Panc1 (cell line): Measurements from ENCODE around the gene ENTPD1. TPM values are rescaled to one million over a fixed set of nuclear protein-coding genes. Genes with fewer than 3 reads are reported as not detected.
"Not testable (repeated sequence)": the region's sequence is repeated elsewhere in the genome, so short reads cannot be mapped to it uniquely, and the experiment has no call there.

Experiments
- ATAC-seq: fragments of 200-7000 bp; cut with Tn5 transposase; 2 replicates; pipeline ENCODE4 v1.9.1; 2020; ENCODE audit warnings: mild to moderate bottlenecking, moderate library complexity
- BruUV-seq: library from RNA; stranded (reverse); fragments of 400-500 nt; replicated peaks from 2 replicates; lab custom pipeline; 2021; lab: Mats Ljungman, UMichigan
- CTCF ChIA-PET: fragments of 300-600 bp; sonication (Branson Sonifier 250); formaldehyde crosslinking; loops from one replicate; lab custom pipeline; 2022; ENCODE audit warnings: antibody characterized with exemption; lab: Charles Lee
- POLR2A ChIA-PET: fragments of 300-600 bp; sonication (Branson Sonifier 250); formaldehyde crosslinking; loops from one replicate; lab custom pipeline; 2022; ENCODE audit warnings: antibody characterized with exemption; lab: Charles Lee
- DNase-seq: peaks from one replicate; pipeline ENCODE4 v3.0.0-alpha.2; 2010; ENCODE audit warnings: low read depth, low spot score
- H3K27ac ChIP-seq: 2 replicates; pipeline ENCODE4 v1.5.1; 2011; ENCODE audit warnings: mild to moderate bottlenecking, low read length, inconsistent platforms
- H3K27me3 ChIP-seq: fragments of 200-500 bp; sonication (Bioruptor generic); 2 replicates; pipeline ENCODE4 v1.6.0; 2014; ENCODE audit warnings: low read length, inconsistent platforms; ENCODE audit not compliant: control insufficient read depth, insufficient read depth
- H3K36me3 ChIP-seq: fragments of 200-500 bp; sonication (Bioruptor generic); 2 replicates; pipeline ENCODE4 v1.5.1; 2014; ENCODE audit warnings: inconsistent platforms, mild to moderate bottlenecking, low read length, moderate library complexity; ENCODE audit not compliant: control insufficient read depth, insufficient read depth
- H3K4me1 ChIP-seq: 2 replicates; pipeline ENCODE4 v1.5.1; 2011; ENCODE audit warnings: inconsistent platforms, mild to moderate bottlenecking, low read length, moderate library complexity; ENCODE audit not compliant: control insufficient read depth, insufficient read depth
- H3K4me3 ChIP-seq, 2 experiments: 2 replicates each; pipeline ENCODE4 v1.5.1; 2011 to 2012; ENCODE audit warnings: low read depth in 2 of 2, low read length in 2 of 2, mild to moderate bottlenecking in 2 of 2, inconsistent platforms in 1 of 2, moderate library complexity in 1 of 2
- H3K9me3 ChIP-seq: fragments of 200-500 bp; sonication (Bioruptor generic); 2 replicates; pipeline ENCODE4 v1.5.1; 2014; ENCODE audit warnings: low read depth, mild to moderate bottlenecking, inconsistent platforms, low read length, moderate library complexity; ENCODE audit not compliant: control insufficient read depth, insufficient read depth
- POLR2AphosphoS5 ChIP-seq: IDR thresholded peaks from 2 replicates; pipeline ENCODE4 v1.6.1; 2012; ENCODE audit warnings: mild to moderate bottlenecking, low read depth, low read length, moderate library complexity
- SIN3A ChIP-seq: IDR thresholded peaks from 2 replicates; pipeline ENCODE4 v1.6.1; 2012; ENCODE audit warnings: low read depth, mild to moderate bottlenecking, low read length, moderate library complexity, borderline replicate concordance; ENCODE audit not compliant: insufficient read depth
- TCF7L2 ChIP-seq: IDR thresholded peaks from 2 replicates; pipeline ENCODE4 v1.6.1; 2011; ENCODE audit warnings: mild to moderate bottlenecking, low read depth, low read length, inconsistent platforms
- in situ Hi-C: cut with HindIII; loops from 2 replicates; pipeline ENCODE4 v1.10.0; 2016; ENCODE audit warnings: low sequenced_read_pairs, low pct_unique_long_range_greater_than_20kb
- intact Hi-C: fragments of 100-400 bp; cut with micrococcal nuclease; formaldehyde crosslinking; loops from one replicate; pipeline ENCODE4 v1.10.0; 2022; ENCODE audit not compliant: unreplicated experiment
- total RNA-seq: library from RNA; stranded (reverse); gene quantifications from one replicate; pipeline ENCODE4 v1.2.1, GENCODE V29; 2021; ENCODE audit not compliant: unreplicated experiment
- TF ChIP-seq, protein P1 (sequence below): fragments of 450-650 bp; IDR thresholded peaks from 2 replicates; pipeline ENCODE4 v1.5.1; 2017; ENCODE audit warnings: mild to moderate bottlenecking
- TF ChIP-seq, protein P2 (sequence below), 2 experiments: IDR thresholded peaks; 2 replicates each; pipeline ENCODE4 v1.6.1; 2011 to 2012; ENCODE audit warnings: low read depth in 2 of 2, control low read depth in 1 of 2, low read length in 1 of 2, mild to moderate bottlenecking in 1 of 2, moderate library complexity in 1 of 2; ENCODE audit not compliant: insufficient read depth in 1 of 2

The ENTPD1 gene
- total RNA-seq, 1 experiment from 2014 or later, result 0.31 TPM

DNA sequence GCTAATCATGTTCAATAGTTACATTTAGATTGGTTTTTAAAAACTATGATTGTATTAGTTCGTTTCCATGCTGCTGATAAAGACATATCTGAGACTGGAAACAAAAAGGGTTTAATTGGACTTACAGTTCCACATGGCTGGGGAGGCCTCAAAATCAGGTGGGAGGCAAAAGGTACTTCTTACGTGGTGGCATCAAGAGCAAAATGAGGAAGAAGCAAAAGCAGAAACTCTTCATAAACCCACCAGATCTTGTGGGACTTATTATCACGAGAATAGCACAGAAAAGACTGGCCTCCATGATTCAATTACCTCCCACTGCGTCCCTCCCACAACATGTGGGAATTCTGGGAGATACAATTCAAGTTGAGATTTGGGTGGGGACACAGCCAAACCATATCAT, 117.7 kb downstream of the ENTPD1 start:
- no peaks in the 10 kb centered on the region for H3K4me1 ChIP-seq
- H3K9me3 ChIP-seq, result no peaks in the 10 kb centered on the region
- ChIA-PET POLR2A (no interaction called here), CTCF (no interaction called here)
- H3K27ac ChIP-seq, result no peak overlapping the region
- no peaks in the 10 kb centered on the region for H3K27me3 ChIP-seq
- DNase-seq (no peak), ATAC-seq (no peak)
- no TSS peak for BruUV-seq
- no peak overlapping the region for H3K4me3 ChIP-seq
- TF ChIP-seq, protein P1, sequence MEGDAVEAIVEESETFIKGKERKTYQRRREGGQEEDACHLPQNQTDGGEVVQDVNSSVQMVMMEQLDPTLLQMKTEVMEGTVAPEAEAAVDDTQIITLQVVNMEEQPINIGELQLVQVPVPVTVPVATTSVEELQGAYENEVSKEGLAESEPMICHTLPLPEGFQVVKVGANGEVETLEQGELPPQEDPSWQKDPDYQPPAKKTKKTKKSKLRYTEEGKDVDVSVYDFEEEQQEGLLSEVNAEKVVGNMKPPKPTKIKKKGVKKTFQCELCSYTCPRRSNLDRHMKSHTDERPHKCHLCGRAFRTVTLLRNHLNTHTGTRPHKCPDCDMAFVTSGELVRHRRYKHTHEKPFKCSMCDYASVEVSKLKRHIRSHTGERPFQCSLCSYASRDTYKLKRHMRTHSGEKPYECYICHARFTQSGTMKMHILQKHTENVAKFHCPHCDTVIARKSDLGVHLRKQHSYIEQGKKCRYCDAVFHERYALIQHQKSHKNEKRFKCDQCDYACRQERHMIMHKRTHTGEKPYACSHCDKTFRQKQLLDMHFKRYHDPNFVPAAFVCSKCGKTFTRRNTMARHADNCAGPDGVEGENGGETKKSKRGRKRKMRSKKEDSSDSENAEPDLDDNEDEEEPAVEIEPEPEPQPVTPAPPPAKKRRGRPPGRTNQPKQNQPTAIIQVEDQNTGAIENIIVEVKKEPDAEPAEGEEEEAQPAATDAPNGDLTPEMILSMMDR, result no peak
- TF ChIP-seq SIN3A (no peak), POLR2AphosphoS5 (no peak), TCF7L2 (no peak)
- TF ChIP-seq, protein P2, sequence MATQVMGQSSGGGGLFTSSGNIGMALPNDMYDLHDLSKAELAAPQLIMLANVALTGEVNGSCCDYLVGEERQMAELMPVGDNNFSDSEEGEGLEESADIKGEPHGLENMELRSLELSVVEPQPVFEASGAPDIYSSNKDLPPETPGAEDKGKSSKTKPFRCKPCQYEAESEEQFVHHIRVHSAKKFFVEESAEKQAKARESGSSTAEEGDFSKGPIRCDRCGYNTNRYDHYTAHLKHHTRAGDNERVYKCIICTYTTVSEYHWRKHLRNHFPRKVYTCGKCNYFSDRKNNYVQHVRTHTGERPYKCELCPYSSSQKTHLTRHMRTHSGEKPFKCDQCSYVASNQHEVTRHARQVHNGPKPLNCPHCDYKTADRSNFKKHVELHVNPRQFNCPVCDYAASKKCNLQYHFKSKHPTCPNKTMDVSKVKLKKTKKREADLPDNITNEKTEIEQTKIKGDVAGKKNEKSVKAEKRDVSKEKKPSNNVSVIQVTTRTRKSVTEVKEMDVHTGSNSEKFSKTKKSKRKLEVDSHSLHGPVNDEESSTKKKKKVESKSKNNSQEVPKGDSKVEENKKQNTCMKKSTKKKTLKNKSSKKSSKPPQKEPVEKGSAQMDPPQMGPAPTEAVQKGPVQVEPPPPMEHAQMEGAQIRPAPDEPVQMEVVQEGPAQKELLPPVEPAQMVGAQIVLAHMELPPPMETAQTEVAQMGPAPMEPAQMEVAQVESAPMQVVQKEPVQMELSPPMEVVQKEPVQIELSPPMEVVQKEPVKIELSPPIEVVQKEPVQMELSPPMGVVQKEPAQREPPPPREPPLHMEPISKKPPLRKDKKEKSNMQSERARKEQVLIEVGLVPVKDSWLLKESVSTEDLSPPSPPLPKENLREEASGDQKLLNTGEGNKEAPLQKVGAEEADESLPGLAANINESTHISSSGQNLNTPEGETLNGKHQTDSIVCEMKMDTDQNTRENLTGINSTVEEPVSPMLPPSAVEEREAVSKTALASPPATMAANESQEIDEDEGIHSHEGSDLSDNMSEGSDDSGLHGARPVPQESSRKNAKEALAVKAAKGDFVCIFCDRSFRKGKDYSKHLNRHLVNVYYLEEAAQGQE (IDR thresholded peaks at IDR 0.05; ENCODE audit: insufficient read depth in 1 of 2, low read depth in 2 of 2, low read length in 1 of 2), result no peak
- in situ Hi-C loops, result no loop called here
- no peaks in the 10 kb centered on the region; the same call in 1 of the 2 replicates for H3K36me3 ChIP-seq
- intact Hi-C loops, result no loop called here

DNA sequence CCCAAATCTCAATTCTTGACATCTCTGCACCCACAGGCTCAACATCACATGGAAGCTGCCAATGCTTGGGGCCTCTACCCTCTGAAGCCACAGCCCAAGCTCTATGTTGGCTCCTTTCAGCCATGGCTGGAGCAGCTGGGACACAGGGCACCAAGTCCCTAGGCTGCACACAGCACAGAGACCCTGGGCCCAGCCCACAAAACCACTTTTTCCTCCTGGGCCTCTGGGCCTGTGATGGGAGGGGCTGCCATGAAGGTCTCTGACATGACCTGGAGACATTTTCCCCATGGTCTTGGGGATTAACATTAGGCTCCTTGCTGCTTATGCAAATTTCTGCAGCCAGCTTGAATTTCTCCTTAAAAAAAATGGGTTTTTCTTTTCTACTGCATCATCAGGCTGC, 118.8 kb downstream of the ENTPD1 start:
- intact Hi-C loops, H3K4me1 ChIP-seq, BruUV-seq, H3K4me3 ChIP-seq, CTCF ChIA-PET, H3K27me3 ChIP-seq, H3K9me3 ChIP-seq, ATAC-seq, in situ Hi-C loops, H3K27ac ChIP-seq, H3K36me3 ChIP-seq, DNase-seq: not testable (repeated sequence)
- POLR2A ChIA-PET, result interaction anchor here (1.1 kb wide), 1 partner anchor 326 kb away, joined by 3 read pairs; no protein-coding TSS in a partner anchor

DNA sequence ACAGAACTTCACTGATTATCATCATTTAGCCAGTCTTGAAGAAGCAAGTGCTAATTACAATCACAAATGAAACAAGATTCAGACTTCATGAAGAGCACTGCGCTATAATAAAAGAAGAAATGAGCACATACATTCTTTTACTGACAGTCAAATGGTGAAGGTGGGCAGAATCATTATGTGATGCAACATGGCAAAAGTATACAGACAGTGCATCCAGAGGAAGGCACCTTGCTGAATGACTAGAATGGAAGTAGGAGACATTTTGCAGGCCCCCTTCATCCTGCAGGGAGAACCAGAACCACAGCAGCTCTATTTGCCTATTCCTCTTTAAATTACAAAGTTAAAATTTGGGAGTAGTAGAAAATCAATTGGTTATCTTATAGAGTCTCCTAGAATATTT, 120.8 kb downstream of the ENTPD1 start:
- TF ChIP-seq, protein P1, result no peak
- no peak for TF ChIP-seq SIN3A
- TF ChIP-seq TCF7L2, result no peak
- intact Hi-C loops, result no loop called here
- H3K4me1 ChIP-seq, result no peaks in the 10 kb centered on the region
- no peaks in the 10 kb centered on the region for H3K27me3 ChIP-seq
- no TSS peak for BruUV-seq
- H3K9me3 ChIP-seq, result no peaks in the 10 kb centered on the region
- POLR2A ChIA-PET, result no interaction called here
- DNase-seq, result no peak
- no peaks in the 10 kb centered on the region; the same call in 1 of the 2 replicates for H3K36me3 ChIP-seq
- no peak overlapping the region for H3K4me3 ChIP-seq
- in situ Hi-C loops, result no loop called here
- no peak for ATAC-seq
- CTCF ChIA-PET, result no interaction called here
- no peak overlapping the region for H3K27ac ChIP-seq
